ENCODE measurements around the gene TXLNA.

The TXLNA gene

DNA sequence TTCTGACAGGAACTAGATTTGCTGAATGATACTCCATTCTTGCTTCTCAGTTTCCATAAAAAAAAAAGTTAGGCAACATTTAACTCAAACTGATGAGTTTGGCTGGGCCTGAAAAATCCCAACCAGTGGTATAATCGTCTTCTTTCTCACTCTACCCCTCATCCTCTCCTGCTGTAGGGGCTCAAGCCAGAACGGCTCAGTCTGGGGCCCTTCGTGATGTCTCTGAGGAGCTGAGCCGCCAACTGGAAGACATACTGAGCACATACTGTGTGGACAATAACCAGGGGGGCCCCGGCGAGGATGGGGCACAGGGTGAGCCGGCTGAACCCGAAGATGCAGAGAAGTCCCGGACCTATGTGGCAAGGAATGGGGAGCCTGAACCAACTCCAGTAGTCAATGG, 1.6 kb downstream of the TXLNA start:
- H3K9me2 ChIP-seq (replicated peaks; ENCODE audit: control insufficient read depth, low read length) = no peaks in the 10 kb centered on the region
- TF ChIP-seq, protein P1, sequence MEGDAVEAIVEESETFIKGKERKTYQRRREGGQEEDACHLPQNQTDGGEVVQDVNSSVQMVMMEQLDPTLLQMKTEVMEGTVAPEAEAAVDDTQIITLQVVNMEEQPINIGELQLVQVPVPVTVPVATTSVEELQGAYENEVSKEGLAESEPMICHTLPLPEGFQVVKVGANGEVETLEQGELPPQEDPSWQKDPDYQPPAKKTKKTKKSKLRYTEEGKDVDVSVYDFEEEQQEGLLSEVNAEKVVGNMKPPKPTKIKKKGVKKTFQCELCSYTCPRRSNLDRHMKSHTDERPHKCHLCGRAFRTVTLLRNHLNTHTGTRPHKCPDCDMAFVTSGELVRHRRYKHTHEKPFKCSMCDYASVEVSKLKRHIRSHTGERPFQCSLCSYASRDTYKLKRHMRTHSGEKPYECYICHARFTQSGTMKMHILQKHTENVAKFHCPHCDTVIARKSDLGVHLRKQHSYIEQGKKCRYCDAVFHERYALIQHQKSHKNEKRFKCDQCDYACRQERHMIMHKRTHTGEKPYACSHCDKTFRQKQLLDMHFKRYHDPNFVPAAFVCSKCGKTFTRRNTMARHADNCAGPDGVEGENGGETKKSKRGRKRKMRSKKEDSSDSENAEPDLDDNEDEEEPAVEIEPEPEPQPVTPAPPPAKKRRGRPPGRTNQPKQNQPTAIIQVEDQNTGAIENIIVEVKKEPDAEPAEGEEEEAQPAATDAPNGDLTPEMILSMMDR (IDR thresholded peaks at IDR 0.05; ENCODE audit: low read depth, low read length, poor library complexity, severe bottlenecking) = no peak
- TF ChIP-seq EZH2phosphoT487 (IDR thresholded peaks at IDR 0.05; ENCODE audit: borderline replicate concordance, low read length) = no peak
- H3K4me2 ChIP-seq (ENCODE audit: low read length) = peak overlapping the region; percentile 97
- H4K20me1 ChIP-seq (ENCODE audit: control insufficient read depth, insufficient read depth, low read depth, low read length) = peaks cover 3% of the 10 kb centered on the region; the same call in 1 of the 2 replicates
- H3K79me2 ChIP-seq (ENCODE audit: control insufficient read depth, low read length) = peaks cover 56% of the 10 kb centered on the region
- H3K4me3 ChIP-seq (ENCODE audit: low read length) = peak overlapping the region; percentile 87
- H3K27me3 ChIP-seq (ENCODE audit: control insufficient read depth, low read length) = no peaks in the 10 kb centered on the region
- H3K27ac ChIP-seq (ENCODE audit: low read depth, low read length) = peak overlapping the region; percentile 73; the same call in 1 of the 2 replicates
- peaks cover 17% of the 10 kb centered on the region for H3F3A ChIP-seq (ENCODE audit: control insufficient read depth, insufficient read depth)
- no peaks in the 10 kb centered on the region for H3K9me3 ChIP-seq (ENCODE audit: control insufficient read depth, insufficient read depth, low read length)
- H3K4me1 ChIP-seq (ENCODE audit: control insufficient read depth, low read length) = peaks cover 34% of the 10 kb centered on the region
- H3K36me3 ChIP-seq (ENCODE audit: control insufficient read depth, low read length) = peaks cover 50% of the 10 kb centered on the region

DNA sequence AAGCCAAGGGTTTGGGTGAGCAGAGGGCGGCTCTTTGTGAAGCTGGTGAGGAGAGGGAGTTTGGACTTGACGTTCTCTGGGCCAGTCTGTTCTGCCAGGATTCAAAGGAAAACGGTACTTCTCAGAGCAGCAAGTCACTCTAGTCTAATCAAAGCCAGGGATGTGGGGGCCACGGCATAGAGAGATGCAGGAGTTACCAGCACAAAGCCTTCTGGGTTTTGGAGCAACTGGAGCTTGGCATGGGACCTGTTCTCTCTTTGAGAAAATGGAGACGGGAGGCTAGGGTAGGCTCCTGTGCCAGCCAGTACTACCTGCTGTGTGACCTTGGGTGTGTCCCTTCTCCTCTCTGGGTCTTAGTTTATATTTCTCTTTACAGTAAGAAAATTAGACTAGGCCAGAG, 2.1 kb downstream of the TXLNA start:
- Histone ChIP-seq H3K9me3 (ENCODE audit: control insufficient read depth, insufficient read depth, low read length) (no peaks in the 10 kb centered on the region), H3K9me2 (replicated peaks; ENCODE audit: control insufficient read depth, low read length) (no peaks in the 10 kb centered on the region), H3K4me1 (ENCODE audit: control insufficient read depth, low read length) (peaks cover 39% of the 10 kb centered on the region), H3K4me3 (ENCODE audit: low read length) (peak overlapping the region; percentile 87), H3K27ac (ENCODE audit: low read depth, low read length) (no peak overlapping the region), H3K36me3 (ENCODE audit: control insufficient read depth, low read length) (peaks cover 55% of the 10 kb centered on the region), H3K4me2 (ENCODE audit: low read length) (peak overlapping the region; percentile 97), H3K27me3 (ENCODE audit: control insufficient read depth, low read length) (no peaks in the 10 kb centered on the region), H3F3A (ENCODE audit: control insufficient read depth, insufficient read depth) (peaks cover 17% of the 10 kb centered on the region), H4K20me1 (ENCODE audit: control insufficient read depth, insufficient read depth, low read depth, low read length) (peaks cover 3% of the 10 kb centered on the region; the same call in 1 of the 2 replicates), H3K79me2 (ENCODE audit: control insufficient read depth, low read length) (peaks cover 61% of the 10 kb centered on the region)
- TF ChIP-seq, protein P1 (IDR thresholded peaks at IDR 0.05; ENCODE audit: low read depth, low read length, poor library complexity, severe bottlenecking) = no peak
- no peak for TF ChIP-seq EZH2phosphoT487 (IDR thresholded peaks at IDR 0.05; ENCODE audit: borderline replicate concordance, low read length)

DNA sequence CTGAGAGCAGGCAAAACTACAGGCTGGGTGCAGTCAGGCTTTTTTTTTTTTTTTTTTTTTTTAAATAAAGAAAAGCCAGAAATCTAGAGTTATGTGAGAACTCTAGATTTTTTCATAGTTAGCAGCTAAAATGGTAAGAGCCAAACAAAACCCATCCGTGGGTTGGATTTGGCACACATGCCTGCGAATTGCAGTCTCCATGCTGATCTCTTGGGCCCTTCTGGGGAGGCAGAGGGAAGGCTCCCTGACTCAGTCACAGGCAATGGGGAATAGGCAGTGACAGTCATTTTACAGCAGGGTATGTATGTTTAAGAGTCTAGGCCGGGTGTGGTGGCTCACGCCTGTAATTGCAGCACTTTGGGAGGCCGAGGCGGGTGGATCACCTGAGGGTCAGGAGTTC, 2.6 kb downstream of the TXLNA start:
- no peak overlapping the region for H3K4me3 ChIP-seq (ENCODE audit: low read length)
- H3K4me2 ChIP-seq (ENCODE audit: low read length) = peak overlapping the region; percentile 97
- peaks cover 66% of the 10 kb centered on the region for H3K79me2 ChIP-seq (ENCODE audit: control insufficient read depth, low read length)

More for the DNA sequence above, 2.6 kb downstream of the TXLNA start:
- peaks cover 17% of the 10 kb centered on the region for H3F3A ChIP-seq (ENCODE audit: control insufficient read depth, insufficient read depth)
- H3K9me3 ChIP-seq (ENCODE audit: control insufficient read depth, insufficient read depth, low read length) = no peaks in the 10 kb centered on the region
- no peak overlapping the region for H3K27ac ChIP-seq (ENCODE audit: low read depth, low read length)
- H3K4me1 ChIP-seq (ENCODE audit: control insufficient read depth, low read length) = peaks cover 39% of the 10 kb centered on the region
- H3K36me3 ChIP-seq (ENCODE audit: control insufficient read depth, low read length) = peaks cover 59% of the 10 kb centered on the region
- H4K20me1 ChIP-seq (ENCODE audit: control insufficient read depth, insufficient read depth, low read depth, low read length) = peaks cover 3% of the 10 kb centered on the region; the same call in 1 of the 2 replicates
- no peaks in the 10 kb centered on the region for H3K9me2 ChIP-seq (replicated peaks; ENCODE audit: control insufficient read depth, low read length)
- TF ChIP-seq, protein P1 (IDR thresholded peaks at IDR 0.05; ENCODE audit: low read depth, low read length, poor library complexity, severe bottlenecking) = no peak
- no peak for TF ChIP-seq EZH2phosphoT487 (IDR thresholded peaks at IDR 0.05; ENCODE audit: borderline replicate concordance, low read length)
- no peaks in the 10 kb centered on the region for H3K27me3 ChIP-seq (ENCODE audit: control insufficient read depth, low read length)

All from DOHH2 (cell line).